Activated T-helper 17 cell treated with anti-CD3 and anti-CD28 coated beads, Interleukin-2, amount 50 U/mL, for 72 hours (primary cell): ENCODE results near the gene SBDS. TPM values are rescaled to one million over a fixed set of nuclear protein-coding genes. Genes with fewer than 3 reads are reported as not detected.
"Not testable (repeated sequence)": the region's sequence is repeated elsewhere in the genome, so short reads cannot be mapped to it uniquely, and the experiment has no call there.

Experiments
- ATAC-seq: fragments of 150-1000 bp; cut with Tn5 transposase; replicated peaks from 2 replicates; pipeline ENCODE4 v1.10.0; 2021; ENCODE audit warnings: mild to moderate bottlenecking, moderate library complexity
- H3K27ac Mint-ChIP-seq: one replicate; pipeline ENCODE4 v1.8.0; 2022; ENCODE audit warnings: mixed read lengths
- H3K27me3 Mint-ChIP-seq: one replicate; pipeline ENCODE4 v1.8.0; 2022; ENCODE audit warnings: mixed read lengths
- H3K36me3 Mint-ChIP-seq: one replicate; pipeline ENCODE4 v1.8.0; 2022; ENCODE audit warnings: low read depth, mild to moderate bottlenecking, mixed read lengths
- H3K4me1 Mint-ChIP-seq: one replicate; pipeline ENCODE4 v1.8.0; 2022; ENCODE audit warnings: mixed read lengths
- H3K4me3 Mint-ChIP-seq: one replicate; pipeline ENCODE4 v1.8.0; 2022; ENCODE audit warnings: mild to moderate bottlenecking, mixed read lengths
- H3K9me3 Mint-ChIP-seq: one replicate; pipeline ENCODE4 v1.8.0; 2022; ENCODE audit warnings: mixed read lengths
- total RNA-seq, 2 donors: library from RNA; stranded (reverse); gene quantifications; one replicate each; pipeline ENCODE4 v1.2.3, GENCODE V29; 2022

The SBDS gene
- total RNA-seq, result 10 to 100 TPM; 35.7 to 60.6 TPM

DNA sequence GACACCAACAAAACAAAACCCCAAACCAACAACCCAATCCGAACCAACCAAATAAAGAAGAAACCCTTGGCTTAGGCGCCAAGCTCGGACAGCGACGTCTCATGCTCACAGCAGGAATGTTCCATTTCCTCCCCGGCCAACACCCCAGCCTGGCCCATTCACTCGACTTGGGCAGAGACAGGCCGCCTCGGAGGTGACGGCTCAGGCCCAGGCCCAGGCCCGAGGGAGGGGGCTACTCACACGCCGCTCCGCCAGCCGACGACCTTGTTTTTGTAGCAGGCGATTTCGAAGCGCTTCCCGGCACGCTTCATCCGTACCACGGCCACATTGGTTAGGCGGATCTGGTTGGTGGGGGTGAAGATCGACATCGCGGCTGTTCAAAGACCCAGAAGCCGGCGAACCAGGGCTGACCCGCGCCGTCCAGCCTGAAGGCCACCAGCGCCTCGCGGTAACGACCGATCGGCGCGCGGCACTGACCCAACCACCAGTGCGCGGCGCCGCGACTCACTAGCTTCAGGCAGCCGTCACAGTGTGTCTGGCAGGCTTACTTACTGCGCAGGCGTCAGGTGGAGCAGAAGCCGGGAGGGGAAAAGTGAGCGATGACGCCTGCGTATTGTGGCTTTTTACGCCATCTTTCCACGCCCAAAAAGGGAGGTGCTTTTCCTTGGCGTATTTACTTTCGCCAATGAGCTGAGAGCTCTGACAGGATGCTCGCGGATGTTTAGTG is at the start of gene SBDS:
Gene SBDS, minus strand, starts transcription at position 537 of the 727 bp plus-strand sequence. Its CDS starts 169 bp downstream, at position 368.
- Mint-ChIP-seq H3K36me3 (peaks cover 84% of the 10 kb centered on the region), H3K27ac (peak within 1 kb of the TSS; percentile 90), H3K4me3 (peak within 1 kb of the TSS; percentile 84)
- not testable (repeated sequence) for H3K4me1 Mint-ChIP-seq, H3K9me3 Mint-ChIP-seq, H3K27me3 Mint-ChIP-seq
- peak; percentile 70 for ATAC-seq

DNA sequence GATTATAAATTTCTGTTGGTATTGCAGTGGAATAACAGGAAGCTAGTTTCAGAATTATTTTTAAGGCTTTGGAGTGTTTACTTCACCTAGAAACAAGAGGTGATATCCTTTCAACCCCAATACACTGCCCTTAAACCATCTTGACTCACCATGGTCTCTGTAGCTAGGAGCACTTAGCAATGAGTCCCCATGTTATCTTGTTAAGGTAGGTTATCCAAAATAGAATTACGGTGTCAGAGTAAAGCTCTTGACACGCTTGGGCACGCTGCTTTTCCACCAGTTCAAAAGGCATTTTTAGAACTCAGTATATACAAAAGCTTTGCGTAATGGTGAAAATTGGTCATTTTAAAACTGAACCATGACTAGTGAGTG is 48.2 kb upstream of the SBDS start:
- ATAC-seq, H3K9me3 Mint-ChIP-seq, H3K27me3 Mint-ChIP-seq, H3K4me3 Mint-ChIP-seq, H3K4me1 Mint-ChIP-seq, H3K27ac Mint-ChIP-seq: not testable (repeated sequence)
- peaks cover 13% of the 10 kb centered on the region for H3K36me3 Mint-ChIP-seq

GRCh38 chr7:67042781-67043558 is 47.6 kb upstream of the SBDS start:
- H3K4me1 Mint-ChIP-seq, H3K36me3 Mint-ChIP-seq, H3K27ac Mint-ChIP-seq, H3K9me3 Mint-ChIP-seq, H3K27me3 Mint-ChIP-seq, H3K4me3 Mint-ChIP-seq, ATAC-seq: not testable (repeated sequence)

DNA sequence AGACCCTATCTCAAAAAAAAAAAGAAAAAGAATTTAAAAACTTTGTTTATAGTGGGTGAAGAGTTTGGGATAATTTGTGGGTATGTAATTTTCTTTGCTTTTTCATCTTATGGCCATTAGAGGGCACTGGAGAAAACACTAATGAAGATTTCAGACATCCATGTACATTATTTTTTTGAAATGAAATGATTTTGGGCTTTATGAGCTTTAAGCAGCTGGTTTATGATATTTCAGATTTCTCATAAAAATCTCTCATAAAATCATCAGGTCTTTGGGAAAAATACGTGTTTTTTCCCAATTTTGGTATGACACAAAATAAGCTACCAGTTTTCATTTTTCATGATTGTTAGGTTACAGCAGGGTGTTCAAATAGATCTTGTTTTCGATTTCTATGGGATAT is 45.4 kb upstream of the SBDS start:
- H3K27me3 Mint-ChIP-seq, H3K4me3 Mint-ChIP-seq, H3K9me3 Mint-ChIP-seq, ATAC-seq, H3K27ac Mint-ChIP-seq, H3K4me1 Mint-ChIP-seq: not testable (repeated sequence)
- H3K36me3 Mint-ChIP-seq, result peaks cover 12% of the 10 kb centered on the region

- not testable (repeated sequence) for ATAC-seq, H3K27ac Mint-ChIP-seq, H3K4me1 Mint-ChIP-seq, H3K27me3 Mint-ChIP-seq, H3K9me3 Mint-ChIP-seq, H3K4me3 Mint-ChIP-seq
- H3K36me3 Mint-ChIP-seq, result peaks cover 31% of the 10 kb centered on the region
Measured at GRCh38 chr7:67036432-67037395, 41.3 kb upstream of the SBDS start.

- Mint-ChIP-seq H3K9me3 (no peaks in the 10 kb centered on the region), H3K4me1 (no peaks in the 10 kb centered on the region), H3K27ac (no peak overlapping the region), H3K36me3 (peaks cover 56% of the 10 kb centered on the region), H3K4me3 (no peak overlapping the region), H3K27me3 (no peaks in the 10 kb centered on the region)
- ATAC-seq, result no peak
Measured at GRCh38 chr7:67033251-67033650, 37.9 kb upstream of the SBDS start.

- peak; percentile 56 for ATAC-seq
- not testable (repeated sequence) for H3K27me3 Mint-ChIP-seq, H3K4me1 Mint-ChIP-seq, H3K4me3 Mint-ChIP-seq, H3K27ac Mint-ChIP-seq, H3K9me3 Mint-ChIP-seq
- peaks cover 71% of the 10 kb centered on the region for H3K36me3 Mint-ChIP-seq
Measured at GRCh38 chr7:67031685-67032084, 36.3 kb upstream of the SBDS start.

GRCh38 chr7:67025459-67025858 is 30.1 kb upstream of the SBDS start:
- H3K4me3 Mint-ChIP-seq, H3K27ac Mint-ChIP-seq, H3K27me3 Mint-ChIP-seq, ATAC-seq, H3K4me1 Mint-ChIP-seq, H3K9me3 Mint-ChIP-seq: not testable (repeated sequence)
- peaks cover 98% of the 10 kb centered on the region for H3K36me3 Mint-ChIP-seq

DNA sequence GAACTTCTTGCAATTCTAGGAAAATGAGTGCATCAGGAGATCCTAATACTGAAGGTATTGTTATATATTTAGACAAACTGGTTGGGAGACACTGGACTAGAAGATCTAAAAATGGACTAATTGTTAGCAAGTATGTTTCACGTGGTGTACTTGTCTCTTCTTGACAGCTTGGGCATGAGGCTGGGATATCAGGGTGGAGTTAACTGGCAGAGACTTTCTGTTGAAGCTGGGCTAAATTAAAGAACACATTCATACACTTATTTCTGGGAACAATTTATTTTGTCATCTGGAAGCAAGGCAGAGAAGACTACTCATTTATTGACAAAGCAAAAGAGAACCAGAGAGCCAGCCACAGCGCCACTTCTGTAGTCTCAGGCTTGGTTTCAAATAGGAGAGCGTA is 27.1 kb upstream of the SBDS start:
- no peaks in the 10 kb centered on the region for H3K9me3 Mint-ChIP-seq
- peak overlapping the region; percentile 4 for H3K27ac Mint-ChIP-seq
- peaks cover 98% of the 10 kb centered on the region for H3K36me3 Mint-ChIP-seq
- H3K4me3 Mint-ChIP-seq, result no peak overlapping the region
- H3K4me1 Mint-ChIP-seq, result no peaks in the 10 kb centered on the region
- H3K27me3 Mint-ChIP-seq, result no peaks in the 10 kb centered on the region
- ATAC-seq, result no peak

GRCh38 chr7:67021260-67021659 is 25.9 kb upstream of the SBDS start:
- no peak overlapping the region for H3K27ac Mint-ChIP-seq
- H3K36me3 Mint-ChIP-seq, result peaks cover 95% of the 10 kb centered on the region
- H3K4me1 Mint-ChIP-seq, result no peaks in the 10 kb centered on the region
- H3K9me3 Mint-ChIP-seq, result no peaks in the 10 kb centered on the region
- H3K4me3 Mint-ChIP-seq, result no peak overlapping the region
- ATAC-seq, result no peak
- H3K27me3 Mint-ChIP-seq, result no peaks in the 10 kb centered on the region

DNA sequence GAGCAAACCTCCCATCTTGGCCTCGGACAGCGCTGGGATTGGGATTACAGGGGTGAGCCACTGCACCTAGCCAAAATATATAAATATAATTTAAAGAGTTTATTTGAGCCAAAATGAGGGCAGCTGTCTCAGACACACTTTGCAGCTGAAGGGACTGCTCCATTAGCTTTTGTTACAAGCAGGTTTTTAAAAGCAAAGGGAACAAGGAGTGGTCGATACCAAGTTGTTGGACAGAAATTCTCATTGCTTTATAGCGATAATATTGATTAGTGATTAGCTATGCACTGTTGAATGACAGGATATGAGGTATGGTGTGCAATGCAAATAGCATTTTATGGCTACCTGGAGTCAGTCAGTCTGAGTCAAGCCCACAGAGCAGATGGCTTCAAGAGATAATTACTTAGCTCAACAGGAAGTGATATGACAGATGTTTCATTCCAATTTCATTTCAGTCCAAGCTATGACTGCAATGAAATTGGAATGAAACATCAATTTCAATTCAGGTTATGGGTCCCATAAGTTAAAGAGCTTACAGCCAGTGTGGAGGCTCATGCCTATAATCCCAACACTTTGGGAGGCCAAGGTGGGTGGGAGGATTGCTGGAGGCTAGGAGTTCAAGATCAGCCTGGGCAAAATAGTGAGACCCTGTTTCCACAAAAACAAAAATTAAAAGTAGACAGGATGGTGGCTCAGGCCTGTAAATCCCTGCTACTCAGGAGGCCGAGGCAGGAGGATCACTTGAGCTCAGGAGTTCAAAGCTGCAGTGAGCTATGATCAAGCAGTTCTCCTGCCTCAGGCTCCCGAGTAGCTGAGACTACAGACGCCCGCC is 24.4 kb upstream of the SBDS start:
- H3K4me1 Mint-ChIP-seq, result no peaks in the 10 kb centered on the region
- no peak overlapping the region for H3K4me3 Mint-ChIP-seq
- peaks cover 95% of the 10 kb centered on the region for H3K36me3 Mint-ChIP-seq
- no peaks in the 10 kb centered on the region for H3K27me3 Mint-ChIP-seq
- no peaks in the 10 kb centered on the region for H3K9me3 Mint-ChIP-seq
- H3K27ac Mint-ChIP-seq, result peak overlapping the region; percentile 66
- ATAC-seq, result peak; percentile 93

- no peaks in the 10 kb centered on the region for H3K27me3 Mint-ChIP-seq
- H3K36me3 Mint-ChIP-seq, result peaks cover 95% of the 10 kb centered on the region
- peak; percentile 30 for ATAC-seq
- H3K4me3 Mint-ChIP-seq, result no peak overlapping the region
- H3K9me3 Mint-ChIP-seq, result no peaks in the 10 kb centered on the region
- H3K27ac Mint-ChIP-seq, result peak overlapping the region; percentile 66
- H3K4me1 Mint-ChIP-seq, result no peaks in the 10 kb centered on the region
Measured at GRCh38 chr7:67018940-67019339, 23.6 kb upstream of the SBDS start.

- not testable (repeated sequence) for ATAC-seq, H3K27me3 Mint-ChIP-seq, H3K4me3 Mint-ChIP-seq, H3K4me1 Mint-ChIP-seq, H3K27ac Mint-ChIP-seq, H3K9me3 Mint-ChIP-seq
- peaks cover 95% of the 10 kb centered on the region for H3K36me3 Mint-ChIP-seq
Measured at GRCh38 chr7:67017971-67018370, 22.6 kb upstream of the SBDS start.
